Mesenteric fat pad (tissue), 1 donor: ENCODE measurements around the gene ZNF483. TPM values are rescaled to one million over a fixed set of nuclear protein-coding genes. Genes with fewer than 3 reads are reported as not detected.
A peak's percentile ranks its signal among the peaks of the same experiment; 100 is the strongest.
"Not testable (repeated sequence)": the region's sequence is repeated elsewhere in the genome, so short reads cannot be mapped to it uniquely, and the experiment has no call there.

Source experiments
- DNase-seq: peaks from one replicate; pipeline ENCODE4 v3.0.0-alpha.2; 2020; ENCODE audit warnings: low spot score
- long read RNA-seq: library from polyadenylated mRNA; unstranded; transcript quantifications from one replicate; pipeline ENCODE4 v2.0.0, GENCODE V29; 2020
- total RNA-seq: library from RNA; stranded (reverse); fragmentation: NEBNext Ultra II Directional; extraction: Animal tissue kit (Norgen Biotek cat#: 25700); gene quantifications from one replicate; pipeline ENCODE4 v1.2.1, GENCODE V29; 2021
- donor health status: DM: yes; HTN: yes; CAD: no.

Gene ZNF483
- 2.2 TPM for total RNA-seq
- long read RNA-seq, partial matches to known transcripts = 0 of 8 reads
- long read RNA-seq, other reads (novel, unspliced or antisense) = 8 of 8 reads

DNA sequence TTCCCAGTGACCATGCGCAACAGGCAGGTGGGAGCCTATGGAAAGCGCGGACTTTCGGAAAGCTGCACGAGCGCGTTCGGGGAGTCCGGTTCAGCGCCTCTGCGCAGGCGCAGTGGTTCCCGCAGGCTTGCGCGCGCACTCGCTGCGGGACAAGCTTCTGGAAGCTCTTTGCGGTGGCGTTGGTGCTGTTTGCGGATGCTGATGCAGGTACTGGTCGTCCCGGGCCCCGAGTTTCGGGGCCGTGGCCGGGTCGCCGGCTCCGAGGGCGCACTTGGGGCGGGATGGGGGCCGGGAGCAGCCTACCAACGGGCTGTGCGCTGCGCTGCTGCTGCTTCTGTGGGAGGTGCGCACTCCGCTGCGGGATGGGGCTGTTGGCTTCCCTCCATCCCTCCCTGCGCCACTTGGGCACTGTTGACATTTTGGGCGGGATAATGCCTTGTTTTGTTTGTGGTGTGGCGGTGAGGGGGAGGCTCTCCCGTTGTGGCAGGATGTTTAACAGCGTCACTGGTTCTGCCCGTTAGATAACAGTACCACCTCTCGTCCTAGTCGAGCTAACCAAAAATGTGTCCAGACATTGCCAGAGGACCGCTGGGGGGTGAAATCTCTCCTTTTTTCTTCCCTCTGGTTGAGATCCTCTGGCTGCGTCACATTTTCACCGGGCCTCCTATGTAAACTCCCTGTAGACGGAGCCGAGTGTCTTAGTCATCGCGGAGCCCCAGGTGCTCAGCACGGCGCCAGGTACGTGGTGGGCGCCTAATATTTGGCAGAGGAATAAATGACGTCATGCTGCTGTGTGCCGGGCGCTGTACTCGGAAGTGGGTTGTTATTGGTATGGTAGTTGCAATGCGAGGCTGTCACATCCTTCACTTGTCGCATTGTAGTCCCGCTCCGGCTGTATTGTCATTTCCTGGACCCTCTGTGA lies at the start of gene ZNF483:
Gene ZNF483 (plus strand): TSS at position 124 of the 922 bp plus-strand sequence. CDS start 2,217 bp downstream, outside the sequence.
- peak; percentile 91 for DNase-seq

DNA sequence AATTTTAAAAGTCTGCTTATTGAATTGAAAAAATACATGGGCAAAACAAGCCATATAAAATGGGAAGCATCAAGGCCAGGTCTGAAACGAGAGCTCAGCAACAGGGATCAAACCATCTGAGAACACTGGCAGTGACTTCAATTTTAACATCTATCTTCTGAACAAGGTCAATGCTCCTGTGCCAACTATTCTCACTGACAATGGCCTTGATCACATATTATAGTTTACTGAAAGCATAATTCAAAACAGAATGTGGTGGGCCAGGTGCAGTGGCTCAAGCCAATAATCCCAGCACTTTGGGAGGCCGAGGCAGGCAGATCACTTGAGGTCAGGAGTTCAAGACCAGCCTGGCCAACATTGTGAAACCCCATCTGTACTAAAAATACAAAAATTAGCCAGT lies 49.8 kb upstream of the ZNF483 start:
- no peak for DNase-seq

GRCh38 chr9:111477677-111478076 lies 47.3 kb upstream of the ZNF483 start:
- DNase-seq = no peak

- DNase-seq = no peak
Observed at GRCh38 chr9:111481885-111482636, 42.9 kb upstream of the ZNF483 start.

DNA sequence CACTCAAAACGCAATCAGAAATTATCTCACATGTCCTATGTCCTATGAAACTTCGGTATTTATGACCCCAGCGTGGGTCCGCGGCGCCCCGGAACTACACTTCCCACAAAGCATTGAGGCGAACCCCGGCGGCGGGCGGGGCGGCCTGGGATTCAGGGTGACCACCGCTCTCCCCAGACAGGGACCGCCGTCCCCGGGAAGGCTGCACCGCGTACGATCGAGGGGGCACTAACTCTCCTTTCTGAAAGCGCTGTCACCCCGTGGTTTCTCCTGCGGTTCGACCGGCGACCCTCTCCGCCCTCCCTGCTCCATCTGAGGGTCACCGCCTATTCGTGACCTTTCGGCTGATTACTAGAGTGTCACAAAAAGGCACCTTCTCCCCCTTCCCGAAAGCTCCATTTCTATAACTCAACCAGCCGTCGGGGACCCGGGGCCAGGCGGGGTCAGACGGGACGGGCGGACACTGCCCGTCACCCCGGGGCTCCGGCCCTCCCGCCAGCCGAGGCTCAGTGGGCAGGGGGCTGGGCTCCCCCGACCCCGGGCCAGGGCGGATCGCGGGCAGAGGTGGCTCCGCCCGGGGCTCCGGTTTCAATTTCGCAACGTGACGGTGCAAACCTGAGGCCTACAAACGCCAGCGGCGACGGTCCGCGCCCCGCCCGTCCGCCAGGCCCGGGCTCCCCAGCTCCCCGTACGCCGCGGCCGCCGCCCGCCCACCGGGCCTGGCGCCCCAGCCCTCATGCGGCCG lies 42.1 kb upstream of the ZNF483 start:
- DNase-seq = peak; percentile 95

- DNase-seq = no peak
Observed at GRCh38 chr9:111483439-111483857, 41.5 kb upstream of the ZNF483 start.

- DNase-seq = peak; percentile 91
Observed at GRCh38 chr9:111483858-111484571, 41.0 kb upstream of the ZNF483 start, which contains the start of gene ECPAS. ECPAS (minus strand) TSS chr9:111484383; CDS start chr9:111472918, 11,465 bp downstream.

GRCh38 chr9:111484572-111484894 lies 40.4 kb upstream of the ZNF483 start:
- no peak for DNase-seq

DNA sequence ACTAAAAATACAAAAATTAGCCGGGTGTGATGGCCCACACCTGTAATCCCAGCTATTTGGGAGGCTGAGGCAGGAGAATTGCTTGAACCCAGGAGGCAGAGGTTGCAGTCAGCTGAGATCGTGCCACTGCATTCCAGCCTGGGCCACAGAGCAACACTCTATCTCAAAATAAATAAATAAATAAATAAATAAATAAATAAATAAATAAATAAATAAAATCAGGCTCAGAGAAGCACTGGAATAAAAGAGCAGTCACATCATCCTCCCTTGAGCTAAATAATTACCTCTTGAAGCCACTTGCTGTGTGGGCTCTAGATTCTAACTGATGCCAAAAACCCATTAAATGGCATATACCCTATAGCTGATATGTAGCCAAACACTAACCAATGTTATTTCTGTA lies 27.8 kb upstream of the ZNF483 start:
- DNase-seq = not testable (repeated sequence)

DNA sequence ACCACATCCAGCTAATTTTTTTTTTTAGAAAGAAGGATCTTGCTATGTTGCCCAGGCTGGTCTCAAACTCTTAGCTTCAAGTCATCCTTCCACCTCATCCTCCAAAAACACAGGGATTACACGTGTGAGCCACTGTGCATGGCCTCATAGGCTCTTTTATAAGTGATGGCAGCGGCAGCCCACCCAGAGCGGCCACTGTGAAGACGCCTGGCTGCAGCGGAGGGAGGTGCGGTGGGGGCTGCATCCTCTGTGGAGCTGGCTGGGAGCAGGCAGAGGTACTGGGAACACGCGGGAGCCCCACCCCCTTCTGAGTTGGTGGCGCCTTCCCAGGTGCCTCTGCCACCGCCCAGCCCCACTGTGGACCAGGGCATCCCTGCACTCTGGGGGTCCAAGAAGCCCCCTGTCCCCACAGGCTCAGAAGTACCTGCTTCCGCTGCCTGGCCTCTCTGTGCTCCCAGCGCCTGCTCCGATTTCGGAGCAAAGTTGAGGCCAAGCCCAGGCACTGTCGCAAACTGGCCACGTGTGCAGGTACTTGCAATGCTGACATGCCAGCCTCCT lies 23.9 kb upstream of the ZNF483 start:
- DNase-seq = no peak

DNA sequence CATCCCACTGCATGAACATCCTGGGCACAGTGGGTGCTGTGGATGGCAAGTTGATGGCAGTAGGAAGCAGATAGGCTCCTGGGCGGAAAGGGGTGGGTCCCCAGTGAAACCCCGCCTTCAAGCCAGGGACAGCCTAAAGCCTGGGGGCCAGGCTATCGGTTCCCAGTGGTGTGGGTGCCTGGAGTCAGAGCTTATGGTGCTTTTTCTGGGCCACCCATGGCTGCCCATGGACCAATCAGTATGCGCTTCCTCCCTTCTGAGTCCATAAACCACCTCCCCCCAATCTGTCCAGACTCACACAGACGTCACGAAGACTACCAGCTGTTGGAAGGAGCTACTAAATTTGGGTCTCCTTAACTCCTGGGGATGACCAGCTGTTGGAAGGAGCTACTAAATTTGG lies 23.3 kb upstream of the ZNF483 start:
- DNase-seq = no peak

DNA sequence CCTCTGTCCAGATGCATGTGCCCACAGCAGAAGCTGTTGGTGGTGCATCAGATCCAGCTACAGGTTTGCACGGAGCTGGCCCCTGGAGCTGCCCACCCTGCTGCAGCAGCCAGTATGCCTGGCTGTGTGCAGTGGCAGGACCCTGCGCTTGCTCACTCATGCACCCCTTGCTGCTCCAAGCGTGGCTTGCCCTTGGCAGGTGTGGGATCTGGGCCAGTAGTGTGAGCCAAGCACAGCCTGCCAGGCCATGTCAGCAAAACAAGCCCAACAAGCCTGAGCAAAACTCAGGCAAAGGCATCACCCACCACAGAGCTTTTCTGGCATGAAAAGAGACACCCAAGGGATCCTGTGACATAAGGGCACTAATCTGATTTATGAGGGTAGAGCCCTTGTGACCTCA lies 22.5 kb upstream of the ZNF483 start:
- DNase-seq = no peak

DNA sequence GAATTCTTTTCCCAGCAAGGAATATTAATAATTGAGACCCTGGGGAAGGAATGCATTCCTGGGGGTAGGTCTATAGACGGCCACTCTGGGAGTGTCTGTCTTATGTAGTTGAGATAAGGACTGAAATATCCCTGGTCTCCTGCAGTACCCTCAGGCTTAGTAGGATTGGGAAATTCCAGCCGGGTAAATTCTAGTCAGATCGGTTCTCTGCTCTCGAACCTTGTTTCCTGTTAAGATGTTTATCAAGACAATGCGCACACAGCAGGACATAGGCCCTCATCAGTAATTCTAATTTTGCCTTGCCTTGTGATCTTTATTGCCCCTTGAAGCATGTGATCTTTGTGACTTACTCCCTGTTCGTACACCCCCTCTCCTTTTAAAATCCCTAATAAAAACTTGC lies 13.4 kb upstream of the ZNF483 start:
- DNase-seq = not testable (repeated sequence)

DNA sequence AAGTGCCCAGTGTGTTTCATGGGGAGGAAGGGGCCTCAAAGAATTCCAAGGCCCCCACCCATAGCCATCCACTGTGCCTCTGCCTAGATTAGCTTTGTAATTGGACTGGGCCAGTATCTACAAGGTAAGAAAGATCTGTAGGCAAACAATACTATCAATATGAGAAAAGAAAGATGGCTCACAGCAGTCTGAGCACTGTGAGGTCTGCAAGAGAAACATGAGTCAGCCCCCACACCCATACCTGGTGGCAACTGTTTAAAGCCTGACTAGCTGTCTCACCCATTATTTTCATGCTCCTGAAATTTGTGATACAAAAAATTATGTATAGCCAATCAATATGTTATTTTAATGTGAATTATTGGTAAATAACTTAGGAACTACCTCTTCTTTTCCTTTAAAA lies 10.0 kb upstream of the ZNF483 start:
- DNase-seq = no peak

DNA sequence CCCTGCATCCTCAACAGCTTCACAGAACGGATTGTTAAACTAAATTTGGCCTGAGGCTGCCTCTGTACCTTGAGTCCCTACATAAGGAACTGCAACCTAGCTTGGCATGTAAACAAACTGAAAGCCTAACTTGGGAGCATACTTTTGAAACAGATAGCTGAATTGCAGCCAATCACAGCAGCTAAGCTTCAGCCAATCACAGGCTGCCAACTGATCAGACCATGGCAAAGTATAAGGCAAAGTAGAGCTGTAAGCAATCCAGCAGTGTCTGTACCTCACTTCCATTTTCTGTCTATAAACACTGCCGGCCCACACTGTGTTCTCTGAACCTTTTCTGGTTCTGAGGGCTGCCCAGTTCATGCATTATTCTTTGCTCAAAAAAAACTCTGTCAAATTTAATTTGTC lies 8.9 kb upstream of the ZNF483 start:
- no peak for DNase-seq

- no peak for DNase-seq
Observed at GRCh38 chr9:111524731-111525055, 286 bp upstream of the ZNF483 start.

DNA sequence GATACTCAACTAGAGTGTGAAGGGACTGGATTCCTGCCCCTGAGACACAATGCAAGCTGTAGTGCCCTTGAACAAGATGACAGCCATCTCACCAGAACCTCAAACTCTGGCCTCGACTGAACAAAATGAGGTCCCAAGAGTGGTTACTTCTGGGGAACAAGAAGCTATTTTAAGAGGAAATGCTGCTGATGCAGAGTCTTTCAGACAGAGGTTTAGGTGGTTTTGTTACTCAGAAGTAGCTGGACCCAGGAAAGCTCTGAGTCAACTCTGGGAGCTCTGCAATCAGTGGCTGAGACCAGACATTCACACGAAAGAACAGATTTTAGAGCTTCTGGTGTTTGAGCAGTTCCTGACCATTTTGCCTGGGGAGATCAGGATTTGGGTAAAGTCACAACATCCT lies 2.4 kb downstream of the ZNF483 start:
- DNase-seq = no peak

DNA sequence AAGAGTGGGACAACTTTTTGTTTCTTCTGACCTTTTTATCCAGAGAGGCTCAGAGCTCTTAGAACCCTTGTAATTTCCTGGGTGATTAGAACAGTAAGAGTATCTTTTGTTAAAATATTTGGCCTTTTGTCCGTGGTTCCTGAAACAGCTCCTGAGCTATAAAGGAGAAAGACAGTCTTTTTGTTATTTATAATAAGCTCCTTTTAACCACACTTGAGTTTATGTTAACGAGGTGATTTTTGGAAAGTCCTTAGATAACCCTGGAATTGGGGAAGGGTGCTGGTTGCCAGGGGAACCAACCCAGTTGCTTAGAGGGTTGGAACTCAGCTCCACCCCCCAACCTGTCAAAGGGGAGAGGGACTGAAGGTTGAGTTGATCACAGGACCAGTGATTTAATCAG lies 4.8 kb downstream of the ZNF483 start:
- DNase-seq = no peak

GRCh38 chr9:111531716-111532115 lies 6.7 kb downstream of the ZNF483 start:
- no peak for DNase-seq

DNA sequence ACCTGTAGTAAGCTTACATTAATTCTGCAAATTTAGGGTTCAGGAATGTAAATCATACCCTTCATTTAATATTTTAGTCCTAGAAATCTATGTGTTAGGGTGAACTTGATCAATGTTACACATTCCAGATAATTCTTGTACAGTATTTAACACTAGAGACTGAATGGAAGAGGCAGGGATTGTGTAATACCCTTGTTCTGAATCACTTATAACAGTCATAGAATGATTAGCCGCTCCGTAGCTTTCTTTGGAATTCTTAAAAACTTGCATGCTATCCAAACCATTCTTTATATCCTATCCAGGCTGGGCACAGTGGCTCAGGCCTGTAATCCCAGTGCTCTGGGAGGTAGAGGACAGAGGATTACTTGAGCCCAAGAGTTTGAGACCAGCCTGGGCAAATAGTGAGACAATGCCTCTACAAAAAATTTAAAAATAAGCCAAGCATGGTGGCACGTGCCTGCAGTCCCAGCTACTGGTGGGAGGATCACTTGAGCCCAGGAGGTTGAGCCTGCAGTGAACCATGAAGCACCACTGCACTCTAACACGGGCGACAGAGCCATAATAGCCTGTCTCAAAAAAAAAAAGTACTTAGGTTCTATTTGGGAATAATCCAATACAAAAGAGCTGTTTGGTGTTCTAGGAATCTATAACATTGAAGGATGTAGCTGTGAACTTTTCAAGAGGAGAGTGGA lies 8.3 kb downstream of the ZNF483 start:
- DNase-seq = no peak
